ENCODE measurements around the gene RSPH1.

DNA sequence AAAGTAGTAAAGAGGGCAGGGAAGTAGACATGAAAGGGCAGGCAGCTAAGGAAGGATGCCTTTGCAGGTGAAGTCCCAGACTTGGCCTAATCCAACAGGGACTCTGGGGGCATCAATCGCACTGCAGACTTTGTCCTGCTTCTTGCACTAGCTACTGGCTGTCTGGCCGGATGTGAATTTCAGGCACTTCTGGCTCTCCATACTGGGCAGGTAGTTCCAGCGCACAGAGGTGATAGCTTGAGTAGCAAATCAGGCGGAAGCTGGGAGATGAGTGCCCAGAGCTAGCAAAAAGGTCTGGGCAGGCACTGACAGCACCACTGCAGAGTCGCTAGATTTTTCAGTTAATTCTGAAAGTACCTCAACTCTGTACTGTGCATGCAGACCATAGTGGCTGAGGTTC is 997 bp downstream of the RSPH1 start:
- TF ChIP-seq EGR1 (IDR thresholded peaks at IDR 0.05; ENCODE audit: low read depth) = no peak
- TF ChIP-seq POLR2AphosphoS5 (IDR thresholded peaks at IDR 0.05; ENCODE audit: low read depth, low read length) = no peak
- TF ChIP-seq, protein P1, sequence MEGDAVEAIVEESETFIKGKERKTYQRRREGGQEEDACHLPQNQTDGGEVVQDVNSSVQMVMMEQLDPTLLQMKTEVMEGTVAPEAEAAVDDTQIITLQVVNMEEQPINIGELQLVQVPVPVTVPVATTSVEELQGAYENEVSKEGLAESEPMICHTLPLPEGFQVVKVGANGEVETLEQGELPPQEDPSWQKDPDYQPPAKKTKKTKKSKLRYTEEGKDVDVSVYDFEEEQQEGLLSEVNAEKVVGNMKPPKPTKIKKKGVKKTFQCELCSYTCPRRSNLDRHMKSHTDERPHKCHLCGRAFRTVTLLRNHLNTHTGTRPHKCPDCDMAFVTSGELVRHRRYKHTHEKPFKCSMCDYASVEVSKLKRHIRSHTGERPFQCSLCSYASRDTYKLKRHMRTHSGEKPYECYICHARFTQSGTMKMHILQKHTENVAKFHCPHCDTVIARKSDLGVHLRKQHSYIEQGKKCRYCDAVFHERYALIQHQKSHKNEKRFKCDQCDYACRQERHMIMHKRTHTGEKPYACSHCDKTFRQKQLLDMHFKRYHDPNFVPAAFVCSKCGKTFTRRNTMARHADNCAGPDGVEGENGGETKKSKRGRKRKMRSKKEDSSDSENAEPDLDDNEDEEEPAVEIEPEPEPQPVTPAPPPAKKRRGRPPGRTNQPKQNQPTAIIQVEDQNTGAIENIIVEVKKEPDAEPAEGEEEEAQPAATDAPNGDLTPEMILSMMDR (IDR thresholded peaks at IDR 0.05 in 2 of 3, conservative IDR thresholded peaks at IDR 0.05 in 1 of 3; ENCODE audit: borderline replicate concordance in 1 of 3, insufficient read depth in 1 of 3, low read depth in 2 of 3, low read length in 2 of 3) = no peak
- no peak for TF ChIP-seq EZH2 (IDR thresholded peaks at IDR 0.05)
- TF ChIP-seq ELF1 (IDR thresholded peaks at IDR 0.05; ENCODE audit: borderline replicate concordance, low read depth) = no peak
- TF ChIP-seq, protein P2, sequence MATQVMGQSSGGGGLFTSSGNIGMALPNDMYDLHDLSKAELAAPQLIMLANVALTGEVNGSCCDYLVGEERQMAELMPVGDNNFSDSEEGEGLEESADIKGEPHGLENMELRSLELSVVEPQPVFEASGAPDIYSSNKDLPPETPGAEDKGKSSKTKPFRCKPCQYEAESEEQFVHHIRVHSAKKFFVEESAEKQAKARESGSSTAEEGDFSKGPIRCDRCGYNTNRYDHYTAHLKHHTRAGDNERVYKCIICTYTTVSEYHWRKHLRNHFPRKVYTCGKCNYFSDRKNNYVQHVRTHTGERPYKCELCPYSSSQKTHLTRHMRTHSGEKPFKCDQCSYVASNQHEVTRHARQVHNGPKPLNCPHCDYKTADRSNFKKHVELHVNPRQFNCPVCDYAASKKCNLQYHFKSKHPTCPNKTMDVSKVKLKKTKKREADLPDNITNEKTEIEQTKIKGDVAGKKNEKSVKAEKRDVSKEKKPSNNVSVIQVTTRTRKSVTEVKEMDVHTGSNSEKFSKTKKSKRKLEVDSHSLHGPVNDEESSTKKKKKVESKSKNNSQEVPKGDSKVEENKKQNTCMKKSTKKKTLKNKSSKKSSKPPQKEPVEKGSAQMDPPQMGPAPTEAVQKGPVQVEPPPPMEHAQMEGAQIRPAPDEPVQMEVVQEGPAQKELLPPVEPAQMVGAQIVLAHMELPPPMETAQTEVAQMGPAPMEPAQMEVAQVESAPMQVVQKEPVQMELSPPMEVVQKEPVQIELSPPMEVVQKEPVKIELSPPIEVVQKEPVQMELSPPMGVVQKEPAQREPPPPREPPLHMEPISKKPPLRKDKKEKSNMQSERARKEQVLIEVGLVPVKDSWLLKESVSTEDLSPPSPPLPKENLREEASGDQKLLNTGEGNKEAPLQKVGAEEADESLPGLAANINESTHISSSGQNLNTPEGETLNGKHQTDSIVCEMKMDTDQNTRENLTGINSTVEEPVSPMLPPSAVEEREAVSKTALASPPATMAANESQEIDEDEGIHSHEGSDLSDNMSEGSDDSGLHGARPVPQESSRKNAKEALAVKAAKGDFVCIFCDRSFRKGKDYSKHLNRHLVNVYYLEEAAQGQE (IDR thresholded peaks at IDR 0.05; ENCODE audit: low read depth) = no peak
- no peak for TF ChIP-seq POLR2A (IDR thresholded peaks at IDR 0.05; ENCODE audit: borderline replicate concordance, extremely low read depth, insufficient read depth, insufficient read length)
- TF ChIP-seq ATF3 (IDR thresholded peaks at IDR 0.05) = no peak
- TF ChIP-seq CEBPB (IDR thresholded peaks at IDR 0.05; ENCODE audit: low read depth) = no peak
- no peak for TF ChIP-seq ZNF274 (IDR thresholded peaks at IDR 0.05; ENCODE audit: low read depth, low read length)
